ENCODE measurements around the gene APOL2.
"Not testable (repeated sequence)": the region's sequence is repeated elsewhere in the genome, so short reads cannot be mapped to it uniquely, and the experiment has no call there.

APOL2 gene

GRCh38 chr22:36263216-36263673 lies 23.9 kb upstream of the APOL2 start:
- not testable (repeated sequence) for DNase-seq (ENCODE audit: low spot score)

- not testable (repeated sequence) for DNase-seq (ENCODE audit: low spot score)
Observed at GRCh38 chr22:36262307-36262706, 23.0 kb upstream of the APOL2 start.

- not testable (repeated sequence) for DNase-seq (ENCODE audit: low spot score)
Observed at GRCh38 chr22:36261675-36262074, 22.3 kb upstream of the APOL2 start.

GRCh38 chr22:36259615-36260300 lies 20.4 kb upstream of the APOL2 start:
- DNase-seq (ENCODE audit: low spot score): no peak

- no peak for DNase-seq (ENCODE audit: low spot score)
Observed at GRCh38 chr22:36258701-36259614, 19.6 kb upstream of the APOL2 start.

- no peak for DNase-seq (ENCODE audit: low spot score)
Observed at GRCh38 chr22:36257948-36258670, 18.8 kb upstream of the APOL2 start.

GRCh38 chr22:36257308-36257707 lies 18.0 kb upstream of the APOL2 start:
- no peak for DNase-seq (ENCODE audit: low spot score)

- DNase-seq (ENCODE audit: low spot score): no peak
Observed at GRCh38 chr22:36256478-36256877, 17.2 kb upstream of the APOL2 start.

GRCh38 chr22:36255572-36255971 lies 16.2 kb upstream of the APOL2 start:
- DNase-seq (ENCODE audit: low spot score): not testable (repeated sequence)

GRCh38 chr22:36253523-36254490 lies 14.5 kb upstream of the APOL2 start:
- no peak for DNase-seq (ENCODE audit: low spot score)

- peak; percentile 62 for DNase-seq (ENCODE audit: low spot score)
Observed at GRCh38 chr22:36252754-36253522, 13.6 kb upstream of the APOL2 start, which contains the start of gene APOL1. Gene APOL1, plus strand, starts transcription at chr22:36253133. Its CDS starts 1,823 bp downstream, at chr22:36254956.

GRCh38 chr22:36251979-36252608 lies 12.8 kb upstream of the APOL2 start:
- not testable (repeated sequence) for DNase-seq (ENCODE audit: low spot score)

- not testable (repeated sequence) for DNase-seq (ENCODE audit: low spot score)
Observed at GRCh38 chr22:36250292-36250960, 11.1 kb upstream of the APOL2 start.

- no peak for DNase-seq (ENCODE audit: low spot score)
Observed at GRCh38 chr22:36249160-36249559, 9.8 kb upstream of the APOL2 start.

GRCh38 chr22:36247955-36248354 lies 8.6 kb upstream of the APOL2 start:
- no peak for DNase-seq (ENCODE audit: low spot score)

- DNase-seq (ENCODE audit: low spot score): no peak
Observed at GRCh38 chr22:36246718-36247117, 7.4 kb upstream of the APOL2 start.

GRCh38 chr22:36245805-36246356 lies 6.6 kb upstream of the APOL2 start:
- DNase-seq (ENCODE audit: low spot score): no peak

GRCh38 chr22:36244522-36245391 lies 5.4 kb upstream of the APOL2 start:
- DNase-seq (ENCODE audit: low spot score): peak; percentile 38
